Nucleus accumbens (tissue), 56 donors: Measurements from ENCODE around the gene SAMD4A.
A peak's percentile ranks its signal among the peaks of the same experiment; 100 is the strongest.

Experiments
- DNase-seq, 56 donors: peaks; one replicate each; lab custom pipeline; 2025; lab: John Stamatoyannopoulos, UW

SAMD4A gene

GRCh38 chr14:54564868-54565784, 1.8 kb upstream of the SAMD4A start:
- DNase-seq, result peak in 44 of 56 donors; percentile 18 to 81 (median 56)

- peak in 55 of 56 donors; percentile 11 to 93 (median 81) for DNase-seq
Observed at GRCh38 chr14:54565785-54566409, 1.0 kb upstream of the SAMD4A start.

GRCh38 chr14:54567224-54567638, 303 bp downstream of the SAMD4A start:
- peak in 12 of 56 donors; percentile 26 to 68 (median 46) for DNase-seq

GRCh38 chr14:54567639-54568561, 972 bp downstream of the SAMD4A start:
- DNase-seq, result peak in 44 of 56 donors; percentile 8 to 72 (median 40)

GRCh38 chr14:54568821-54569595, 2.1 kb downstream of the SAMD4A start:
- peak in 10 of 56 donors; percentile 2 to 51 (median 6) for DNase-seq

- DNase-seq, result no peak
Observed at GRCh38 chr14:54570047-54570446, 3.1 kb downstream of the SAMD4A start.

- no peak for DNase-seq
Observed at GRCh38 chr14:54570631-54571415, 3.9 kb downstream of the SAMD4A start.

- DNase-seq, result no peak
Observed at GRCh38 chr14:54572316-54572715, 5.4 kb downstream of the SAMD4A start.

GRCh38 chr14:54574528-54574927, 7.6 kb downstream of the SAMD4A start:
- no peak for DNase-seq

- DNase-seq, result no peak
Observed at GRCh38 chr14:54577494-54577893, 10.6 kb downstream of the SAMD4A start.

GRCh38 chr14:54577977-54578376, 11.0 kb downstream of the SAMD4A start:
- DNase-seq, result peak in 1 of 56 donors; percentile 2

GRCh38 chr14:54579621-54580020, 12.7 kb downstream of the SAMD4A start:
- DNase-seq, result no peak

GRCh38 chr14:54580933-54581332, 14.0 kb downstream of the SAMD4A start:
- no peak for DNase-seq

GRCh38 chr14:54582334-54582733, 15.4 kb downstream of the SAMD4A start:
- no peak for DNase-seq

GRCh38 chr14:54584097-54584496, 17.2 kb downstream of the SAMD4A start:
- DNase-seq, result no peak

GRCh38 chr14:54585214-54585613, 18.3 kb downstream of the SAMD4A start:
- DNase-seq, result no peak

GRCh38 chr14:54589076-54589475, 22.1 kb downstream of the SAMD4A start:
- no peak for DNase-seq

- no peak for DNase-seq
Observed at GRCh38 chr14:54589843-54590242, 22.9 kb downstream of the SAMD4A start.

- no peak for DNase-seq
Observed at GRCh38 chr14:54590481-54590880, 23.6 kb downstream of the SAMD4A start.
